HCT116 (cell line): ENCODE data around the gene RAD18.

Source experiments
- CBX3 ChIP-seq: IDR thresholded peaks from 2 replicates; pipeline ENCODE4 v1.6.1; 2012; ENCODE audit warnings: low read depth
- EZH2 ChIP-seq: fragments of 200-600 bp; sonication (generic); IDR thresholded peaks from 2 replicates; pipeline ENCODE4 v1.6.1; 2017; ENCODE audit warnings: antibody characterized with exemption, mixed run types
- EZH2phosphoT487 ChIP-seq: fragments of 200-600 bp; IDR thresholded peaks from 2 replicates; pipeline ENCODE4 v1.6.1; 2018; ENCODE audit warnings: antibody characterized with exemption, borderline replicate concordance
- POLR2AphosphoS5 ChIP-seq: IDR thresholded peaks from 2 replicates; pipeline ENCODE4 v1.6.1; 2011; ENCODE audit warnings: mild to moderate bottlenecking, low read depth, low read length, moderate library complexity
- SIN3A ChIP-seq: IDR thresholded peaks from 2 replicates; pipeline ENCODE4 v1.6.1; 2012; ENCODE audit warnings: low read depth
- SP1 ChIP-seq: IDR thresholded peaks from 2 replicates; pipeline ENCODE4 v1.6.1; 2012; ENCODE audit warnings: low read depth
- YY1 ChIP-seq: IDR thresholded peaks from 2 replicates; pipeline ENCODE4 v1.6.1; 2011; ENCODE audit warnings: low read length, low read depth, moderate library complexity, mild to moderate bottlenecking; ENCODE audit not compliant: insufficient replicate concordance; ENCODE audit errors: extremely low read depth
- TF ChIP-seq, protein P1 (sequence below), 3 experiments: fragments of 200-600 bp in 1 of 3; sonication (generic) in 1 of 3; IDR thresholded peaks in 2 of 3; conservative IDR thresholded peaks in 1 of 3; 2 replicates each; pipeline ENCODE4 v1.5.1; 2012 to 2017; ENCODE audit warnings: low read depth in 2 of 3, low read length in 2 of 3, antibody characterized with exemption in 1 of 3, borderline replicate concordance in 1 of 3, control low read depth in 1 of 3, mild to moderate bottlenecking in 1 of 3, mixed read lengths in 1 of 3, mixed run types in 1 of 3, moderate library complexity in 1 of 3; ENCODE audit not compliant: insufficient read depth in 1 of 3
- TF ChIP-seq, protein P2 (sequence below): IDR thresholded peaks from 2 replicates; pipeline ENCODE4 v1.6.1; 2011; ENCODE audit warnings: mild to moderate bottlenecking, low read length, moderate library complexity; ENCODE audit not compliant: insufficient replicate concordance; ENCODE audit errors: extremely low read depth

DNA sequence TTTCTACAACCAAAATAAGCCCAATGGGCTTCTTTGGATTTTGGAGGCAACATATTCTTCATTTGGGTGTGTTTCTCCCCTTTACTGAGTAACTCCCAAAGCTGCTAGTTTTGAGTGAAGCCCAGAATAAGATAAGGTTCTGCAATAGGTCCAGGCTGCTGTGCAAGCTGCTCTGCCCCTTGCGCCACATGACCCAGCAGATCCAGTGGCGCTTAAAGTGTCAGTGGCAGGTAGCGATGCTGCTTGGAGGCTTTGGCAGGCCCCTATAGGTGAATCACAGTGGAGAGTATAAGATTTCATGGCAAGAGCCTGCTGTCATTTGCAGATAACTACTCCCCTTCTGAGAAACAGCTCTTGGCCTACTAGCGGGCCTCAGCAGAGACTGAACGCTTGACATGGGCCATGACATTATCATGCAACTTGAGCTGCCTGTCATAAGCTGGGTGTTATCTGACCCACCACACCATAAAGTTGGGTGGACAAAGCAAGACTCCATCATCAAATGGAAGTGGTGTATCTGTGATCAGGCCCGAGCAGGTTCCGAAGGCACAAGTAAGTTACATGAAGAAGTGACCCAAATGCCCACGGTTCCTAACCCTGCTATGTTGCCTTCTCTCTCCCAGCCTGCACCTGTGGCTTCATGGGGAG is 105.4 kb downstream of the RAD18 start:
- TF ChIP-seq YY1 (no peak), POLR2AphosphoS5 (no peak), CBX3 (no peak), SIN3A (no peak), EZH2phosphoT487 (no peak), EZH2 (no peak), SP1 (no peak)
- TF ChIP-seq, protein P1, sequence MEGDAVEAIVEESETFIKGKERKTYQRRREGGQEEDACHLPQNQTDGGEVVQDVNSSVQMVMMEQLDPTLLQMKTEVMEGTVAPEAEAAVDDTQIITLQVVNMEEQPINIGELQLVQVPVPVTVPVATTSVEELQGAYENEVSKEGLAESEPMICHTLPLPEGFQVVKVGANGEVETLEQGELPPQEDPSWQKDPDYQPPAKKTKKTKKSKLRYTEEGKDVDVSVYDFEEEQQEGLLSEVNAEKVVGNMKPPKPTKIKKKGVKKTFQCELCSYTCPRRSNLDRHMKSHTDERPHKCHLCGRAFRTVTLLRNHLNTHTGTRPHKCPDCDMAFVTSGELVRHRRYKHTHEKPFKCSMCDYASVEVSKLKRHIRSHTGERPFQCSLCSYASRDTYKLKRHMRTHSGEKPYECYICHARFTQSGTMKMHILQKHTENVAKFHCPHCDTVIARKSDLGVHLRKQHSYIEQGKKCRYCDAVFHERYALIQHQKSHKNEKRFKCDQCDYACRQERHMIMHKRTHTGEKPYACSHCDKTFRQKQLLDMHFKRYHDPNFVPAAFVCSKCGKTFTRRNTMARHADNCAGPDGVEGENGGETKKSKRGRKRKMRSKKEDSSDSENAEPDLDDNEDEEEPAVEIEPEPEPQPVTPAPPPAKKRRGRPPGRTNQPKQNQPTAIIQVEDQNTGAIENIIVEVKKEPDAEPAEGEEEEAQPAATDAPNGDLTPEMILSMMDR (IDR thresholded peaks at IDR 0.05 in 2 of 3, conservative IDR thresholded peaks at IDR 0.05 in 1 of 3; ENCODE audit: borderline replicate concordance in 1 of 3, insufficient read depth in 1 of 3, low read depth in 2 of 3, low read length in 2 of 3) = no peak
- TF ChIP-seq, protein P2, sequence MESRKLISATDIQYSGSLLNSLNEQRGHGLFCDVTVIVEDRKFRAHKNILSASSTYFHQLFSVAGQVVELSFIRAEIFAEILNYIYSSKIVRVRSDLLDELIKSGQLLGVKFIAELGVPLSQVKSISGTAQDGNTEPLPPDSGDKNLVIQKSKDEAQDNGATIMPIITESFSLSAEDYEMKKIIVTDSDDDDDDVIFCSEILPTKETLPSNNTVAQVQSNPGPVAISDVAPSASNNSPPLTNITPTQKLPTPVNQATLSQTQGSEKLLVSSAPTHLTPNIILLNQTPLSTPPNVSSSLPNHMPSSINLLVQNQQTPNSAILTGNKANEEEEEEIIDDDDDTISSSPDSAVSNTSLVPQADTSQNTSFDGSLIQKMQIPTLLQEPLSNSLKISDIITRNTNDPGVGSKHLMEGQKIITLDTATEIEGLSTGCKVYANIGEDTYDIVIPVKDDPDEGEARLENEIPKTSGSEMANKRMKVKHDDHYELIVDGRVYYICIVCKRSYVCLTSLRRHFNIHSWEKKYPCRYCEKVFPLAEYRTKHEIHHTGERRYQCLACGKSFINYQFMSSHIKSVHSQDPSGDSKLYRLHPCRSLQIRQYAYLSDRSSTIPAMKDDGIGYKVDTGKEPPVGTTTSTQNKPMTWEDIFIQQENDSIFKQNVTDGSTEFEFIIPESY = no peak
